DLD1 (cell line): ENCODE results near the gene PARP1.
"Not testable (repeated sequence)": the region's sequence is repeated elsewhere in the genome, so short reads cannot be mapped to it uniquely, and the experiment has no call there.

Experiments
- in situ Hi-C: cut with HindIII; loops from 2 replicates; pipeline ENCODE4 v1.10.0; 2017; ENCODE audit warnings: low sequenced_read_pairs

The PARP1 gene

DNA sequence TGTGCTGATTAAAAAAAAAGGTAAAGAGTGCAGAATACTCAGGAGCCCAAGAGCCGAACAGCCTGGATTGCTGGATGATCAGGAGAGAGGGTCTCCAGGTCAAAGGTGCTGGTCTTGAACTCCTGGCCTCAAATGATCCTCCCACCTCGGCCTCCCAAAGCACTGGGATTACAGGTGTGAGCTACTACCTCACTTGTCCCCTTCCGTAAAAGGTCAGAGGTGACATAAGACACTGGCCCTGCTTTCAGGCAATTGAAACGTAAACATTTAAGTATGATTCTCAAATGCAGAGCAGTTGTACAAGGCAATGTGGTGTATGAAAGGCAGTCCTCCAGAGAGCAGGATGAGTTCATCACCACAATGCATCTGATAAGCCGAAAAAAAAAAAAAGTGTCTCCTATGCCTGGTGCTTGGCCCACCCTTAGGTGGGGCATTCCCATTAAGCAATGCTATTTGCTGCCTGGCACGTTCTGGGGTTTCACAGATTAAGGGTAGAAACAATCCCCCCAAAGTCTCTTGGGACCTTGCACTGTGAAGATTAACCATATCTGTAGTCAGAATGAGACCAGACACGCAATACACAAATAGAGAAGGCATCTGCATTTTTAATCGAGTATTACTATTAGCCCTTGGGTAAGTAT lies 47.7 kb downstream of the PARP1 start:
- in situ Hi-C loops, result loop anchor here (10.0 kb wide), 1 partner anchor 45 kb away; no protein-coding TSS in a partner anchor

DNA sequence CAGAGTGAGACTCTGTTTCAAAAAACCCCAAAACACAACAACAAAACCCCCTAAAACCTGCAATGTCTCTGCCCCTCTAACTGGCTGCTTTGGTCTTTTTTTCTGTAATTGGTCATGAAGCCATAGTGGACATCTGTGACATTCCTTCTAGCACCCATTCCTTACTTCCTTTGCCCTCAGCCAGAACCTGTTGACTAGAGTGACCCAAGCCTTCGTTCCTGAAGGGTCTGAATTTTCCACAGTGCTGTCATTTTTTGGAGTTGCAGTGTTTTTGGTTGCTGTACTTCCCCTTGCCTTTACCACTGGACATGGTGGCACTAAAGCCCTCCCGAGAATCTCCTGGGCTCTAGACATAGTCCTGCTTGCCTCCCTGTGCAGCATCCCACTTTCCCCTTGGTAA lies 50.5 kb downstream of the PARP1 start:
- in situ Hi-C loops, result no loop called here

DNA sequence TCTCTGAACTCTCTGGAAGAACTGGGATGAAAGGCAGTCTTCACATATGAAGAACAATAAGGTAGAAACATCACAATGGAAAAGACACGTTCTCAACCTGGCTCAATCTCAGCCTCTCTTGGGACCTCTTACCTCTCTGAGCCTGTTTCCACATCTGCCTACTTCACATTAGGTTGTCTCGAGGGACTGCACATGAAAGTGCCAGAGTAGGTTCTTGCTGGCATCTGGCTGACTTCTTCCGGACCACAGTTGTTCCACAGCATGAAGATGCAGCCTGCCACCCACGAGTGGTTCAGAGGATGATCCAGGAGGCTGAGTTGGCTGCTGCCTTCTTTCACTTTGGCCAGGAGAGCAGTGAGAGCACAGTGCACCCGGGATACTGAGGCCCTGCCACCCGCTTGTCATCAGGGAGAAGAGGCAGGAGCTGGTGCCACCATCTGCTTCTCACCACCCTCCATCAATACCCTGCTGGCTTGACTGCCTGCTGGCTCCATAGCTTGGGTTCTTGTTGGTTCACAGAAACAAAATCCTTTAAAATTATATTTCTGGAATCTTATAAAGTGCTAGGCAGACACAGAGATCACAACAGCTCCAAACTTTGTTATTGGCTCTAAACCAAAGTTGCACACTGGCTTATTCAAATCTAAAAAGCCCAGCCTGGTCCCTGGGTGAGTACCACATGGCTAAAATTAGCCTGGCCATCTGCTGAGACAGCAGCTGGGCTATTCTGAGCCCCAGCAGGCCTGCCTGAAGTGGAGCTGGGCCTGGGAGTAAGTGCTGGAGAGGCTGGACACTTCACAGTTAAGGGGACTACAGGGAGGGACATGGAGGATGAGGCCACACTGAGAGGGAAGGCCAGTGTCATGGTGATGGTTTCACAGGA lies 52.0 kb downstream of the PARP1 start:
- in situ Hi-C loops, result no loop called here

DNA sequence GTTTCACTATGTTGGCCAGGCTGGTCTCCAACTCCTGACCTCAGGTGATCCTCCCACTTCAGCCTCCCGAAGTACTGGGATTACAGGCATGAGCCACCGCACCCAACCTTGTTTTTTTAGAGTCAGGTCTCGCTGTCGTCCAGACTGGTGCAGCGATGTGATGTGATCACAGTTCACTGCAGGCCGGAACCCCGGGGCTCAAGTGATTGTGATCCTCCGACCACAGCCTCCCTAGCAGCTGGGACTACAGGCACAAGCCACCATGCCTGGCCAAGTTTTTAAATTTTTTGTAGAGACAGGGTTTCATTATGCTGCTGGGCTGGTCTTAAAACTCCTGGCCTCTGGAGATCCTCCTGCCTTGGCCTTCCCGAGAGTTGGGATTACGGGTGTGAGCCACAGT lies 52.9 kb downstream of the PARP1 start:
- in situ Hi-C loops, result no loop called here

DNA sequence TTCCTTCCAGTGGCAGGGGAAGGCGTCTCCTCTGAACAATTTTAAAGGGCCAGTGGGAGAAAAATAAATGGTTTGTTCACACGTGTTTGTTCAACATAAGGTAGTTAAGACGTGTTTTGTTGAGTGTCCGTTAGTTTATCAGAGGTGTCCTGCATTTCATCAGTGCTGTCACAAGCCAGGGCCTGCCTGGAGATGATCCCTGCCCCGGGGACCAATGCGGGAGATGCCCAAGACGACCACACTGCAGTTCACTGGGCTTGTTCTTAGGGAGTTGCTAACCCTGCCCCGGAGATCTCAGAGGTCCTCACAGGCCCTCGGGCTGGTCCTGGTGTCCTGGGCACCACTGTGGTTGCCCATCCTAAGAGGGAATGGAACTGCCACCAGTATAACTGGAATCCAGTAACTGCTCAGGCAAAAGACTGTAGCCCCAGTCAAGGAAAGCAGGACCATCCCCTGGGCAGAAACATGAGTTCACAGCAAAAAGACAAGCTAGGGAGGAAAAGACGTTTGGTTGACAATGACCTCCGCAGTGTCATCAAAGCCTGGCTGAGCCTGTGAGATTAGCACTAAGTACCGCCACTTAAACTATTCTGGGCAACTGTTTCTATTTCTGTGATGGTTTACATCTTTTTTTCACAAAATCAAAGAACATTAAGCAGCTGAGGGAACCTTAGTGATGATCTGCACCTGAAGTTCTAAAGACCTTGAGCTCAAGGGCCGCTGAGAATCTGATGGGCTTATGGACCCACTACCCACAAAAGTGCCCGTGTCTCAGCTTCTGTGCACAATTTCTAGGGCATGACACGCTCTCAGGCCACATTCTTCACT lies 54.0 kb downstream of the PARP1 start:
- in situ Hi-C loops, result no loop called here

DNA sequence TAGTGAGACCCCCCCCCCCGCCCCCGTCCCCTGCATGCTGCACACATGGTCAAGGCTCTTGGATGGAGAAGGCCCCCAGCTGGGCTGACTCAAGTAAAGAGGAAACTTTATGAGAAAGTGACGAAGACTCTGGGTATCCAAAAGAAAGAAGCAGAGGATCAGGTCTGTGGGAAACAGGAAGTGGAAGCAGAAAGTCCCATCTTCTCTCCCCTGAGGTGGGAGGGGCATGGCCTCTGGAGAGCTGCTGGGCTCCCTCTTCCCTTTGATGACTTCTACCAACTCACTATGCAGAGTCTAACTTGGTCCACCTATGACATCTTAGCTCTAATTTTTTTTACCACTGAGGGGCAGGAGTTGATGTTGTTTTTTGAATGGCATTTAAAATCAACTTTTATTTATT lies 56.2 kb downstream of the PARP1 start:
- in situ Hi-C loops, result no loop called here

DNA sequence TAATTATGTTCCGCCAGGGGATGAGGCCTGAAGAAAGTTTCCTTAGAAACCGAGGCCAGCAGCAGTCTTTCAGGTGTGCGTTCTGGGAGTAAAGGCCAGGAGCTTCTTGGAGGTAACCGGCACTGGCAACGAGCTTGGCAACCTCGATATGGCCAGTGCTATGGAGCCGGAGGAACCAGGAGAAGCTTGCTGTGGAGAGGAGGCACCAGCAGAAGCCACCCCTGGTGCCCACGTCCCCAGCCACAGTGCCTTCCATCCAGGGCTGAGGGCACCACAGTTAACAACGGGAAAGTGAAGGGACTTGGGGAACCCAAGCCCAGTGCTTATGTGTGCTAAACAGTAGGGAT lies 57.4 kb downstream of the PARP1 start:
- in situ Hi-C loops, result no loop called here

DNA sequence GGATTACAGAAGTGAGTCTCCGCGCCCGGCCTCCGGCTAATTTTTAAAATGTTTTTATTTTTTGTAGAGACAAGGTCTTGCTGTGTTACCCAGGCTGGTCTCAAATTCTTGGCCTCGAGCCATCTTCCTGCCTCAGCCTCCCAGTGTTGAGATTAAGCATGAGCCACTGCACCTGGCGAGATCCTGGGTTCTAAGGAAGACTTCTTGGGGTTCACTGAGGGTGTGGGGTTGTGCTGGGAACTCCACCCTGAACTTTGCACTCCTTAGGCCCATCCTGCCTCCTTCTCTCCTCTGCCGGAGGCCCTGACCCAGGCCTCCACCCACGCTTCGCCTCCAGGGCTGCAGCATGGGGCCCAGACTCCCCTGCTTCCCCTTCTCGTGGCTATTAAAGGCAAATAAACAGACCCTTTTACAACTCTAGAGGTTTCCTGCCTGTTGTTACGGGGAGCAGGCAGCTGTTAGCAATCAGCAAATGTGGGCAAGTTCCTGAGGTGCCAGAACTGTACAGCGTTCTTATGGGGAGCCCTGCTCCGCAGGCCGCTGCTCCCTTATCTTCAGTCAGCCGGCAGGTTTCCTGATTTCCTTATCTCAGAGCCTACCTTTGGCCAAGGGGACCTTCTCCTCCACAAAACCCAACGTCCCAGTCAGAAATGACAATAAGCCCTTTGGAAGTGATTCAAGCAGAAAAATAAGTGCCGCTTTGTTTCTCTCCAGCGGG lies 57.9 kb downstream of the PARP1 start:
- in situ Hi-C loops, result no loop called here

DNA sequence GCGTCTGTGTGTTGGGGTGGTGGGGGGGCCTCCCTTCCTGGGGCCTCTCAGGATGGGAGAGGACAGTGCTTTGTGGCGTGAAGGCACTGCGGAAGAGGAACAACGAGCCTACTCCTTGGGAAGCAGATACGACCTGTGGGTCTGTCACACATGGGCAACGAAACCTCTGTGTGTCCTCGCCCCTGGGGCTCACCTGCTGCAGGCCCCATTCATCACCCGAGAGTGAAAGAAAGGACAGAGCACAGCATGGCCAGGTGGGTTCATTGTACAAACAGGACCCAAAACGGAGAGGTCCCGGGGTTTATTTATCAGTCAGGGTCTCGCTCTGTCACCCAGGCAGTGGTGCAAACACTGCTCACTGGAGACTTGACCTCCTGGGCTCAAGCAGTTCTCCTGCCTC lies 58.8 kb downstream of the PARP1 start:
- in situ Hi-C loops, result no loop called here

DNA sequence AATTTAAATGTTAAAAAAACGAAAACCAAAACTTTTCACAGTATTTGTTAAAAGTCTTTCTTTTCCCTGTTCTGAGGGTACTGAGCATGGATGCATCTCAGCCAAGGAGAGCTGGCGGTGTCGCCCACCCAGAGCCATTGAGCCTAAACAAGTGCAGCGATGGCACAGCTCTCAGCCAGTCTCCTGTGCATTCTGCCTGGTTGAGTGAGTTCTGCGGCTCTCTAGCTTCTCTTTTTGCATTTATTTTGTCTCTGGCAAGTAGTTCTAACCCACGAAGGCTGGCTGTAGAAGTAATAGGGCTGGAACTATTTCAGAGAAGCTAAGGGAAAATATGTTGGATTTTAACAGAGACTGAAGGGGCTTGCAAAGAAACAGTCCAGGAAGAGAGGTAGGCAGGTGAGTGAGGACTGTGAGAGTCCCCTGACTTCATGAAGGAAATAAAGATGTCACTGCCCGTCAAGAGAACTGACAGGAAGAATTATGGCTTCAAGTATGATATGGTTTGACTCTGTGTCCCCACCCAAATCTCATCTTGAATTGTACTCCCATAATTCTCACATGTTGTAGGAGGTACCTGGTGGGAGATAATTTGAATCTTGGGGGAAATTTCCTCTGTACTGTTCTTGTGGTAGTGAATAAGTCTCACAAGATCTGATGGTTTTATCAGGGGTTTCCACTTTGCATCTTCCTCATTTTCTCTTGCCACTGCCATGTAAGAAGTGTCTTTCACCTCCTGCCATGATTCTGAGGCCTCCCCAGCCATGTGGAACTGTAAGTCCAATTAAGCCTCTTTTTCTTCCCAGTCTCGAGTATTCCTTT lies 63.2 kb downstream of the PARP1 start:
- in situ Hi-C loops, result no loop called here

DNA sequence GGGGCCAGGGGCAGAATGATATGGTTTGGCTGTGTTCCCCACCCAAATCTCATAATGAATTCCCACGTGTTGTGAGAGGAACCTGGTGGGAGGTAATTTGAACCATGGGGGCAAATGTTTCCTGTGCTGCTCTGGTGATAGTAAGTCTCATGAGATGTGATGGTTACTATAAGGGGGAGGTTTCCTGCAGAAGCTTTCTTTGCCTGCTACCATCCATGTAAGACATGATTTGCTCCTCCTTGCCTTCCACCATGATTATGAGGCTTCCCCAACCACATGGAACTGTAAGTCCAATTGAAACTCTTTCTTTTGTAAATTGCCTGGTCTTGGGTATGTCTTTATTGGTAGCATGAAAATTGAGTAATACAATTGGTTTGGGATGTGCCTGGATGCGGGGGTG lies 65.2 kb downstream of the PARP1 start:
- in situ Hi-C loops, result no loop called here

DNA sequence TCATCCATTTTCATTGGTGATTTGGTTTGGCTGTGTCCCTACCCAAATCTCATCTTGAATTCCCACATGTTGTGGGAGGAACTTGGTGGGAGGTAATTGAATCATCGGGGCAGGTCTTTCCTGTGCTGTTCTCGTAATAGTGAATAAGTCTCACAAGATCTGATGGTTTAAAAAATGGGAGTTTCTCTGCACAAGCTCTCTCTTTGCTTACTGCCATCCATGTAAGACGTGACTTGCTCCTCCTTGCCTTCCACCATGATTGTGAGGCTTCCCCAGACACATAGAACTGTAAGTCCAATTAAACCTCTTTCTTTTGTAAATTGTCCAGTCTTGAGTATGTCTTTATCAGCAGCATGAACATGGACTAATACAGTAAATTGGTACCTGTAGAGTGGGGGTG lies 67.8 kb downstream of the PARP1 start:
- in situ Hi-C loops, result not testable (repeated sequence)

DNA sequence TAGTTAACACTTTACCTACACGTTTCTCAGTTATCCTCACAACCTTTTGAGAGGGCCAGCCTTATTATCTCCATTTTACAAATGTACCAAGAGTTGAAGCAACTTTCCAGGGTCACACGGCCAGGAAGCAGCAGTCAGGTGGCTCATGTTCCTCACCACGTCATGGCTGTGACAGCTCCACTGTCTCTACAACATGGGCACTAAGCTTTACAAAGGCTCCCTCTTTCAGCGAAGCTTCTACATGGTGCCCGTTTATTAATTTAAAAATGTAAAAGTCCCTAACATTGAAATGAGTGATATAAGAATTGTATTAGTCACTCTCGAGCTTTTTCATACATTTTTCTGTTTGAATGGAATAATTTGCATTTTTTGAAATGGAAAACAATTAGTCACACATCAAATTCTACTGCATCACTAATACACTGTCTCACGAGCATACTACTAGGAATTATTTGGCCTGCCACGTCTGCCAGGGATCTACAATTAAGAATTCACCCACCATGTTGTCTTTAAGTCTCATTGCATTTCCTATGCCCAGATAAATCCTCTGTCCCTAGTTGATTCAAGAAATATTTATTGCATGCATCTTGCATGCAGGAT lies 70.5 kb downstream of the PARP1 start:
- in situ Hi-C loops, result no loop called here

DNA sequence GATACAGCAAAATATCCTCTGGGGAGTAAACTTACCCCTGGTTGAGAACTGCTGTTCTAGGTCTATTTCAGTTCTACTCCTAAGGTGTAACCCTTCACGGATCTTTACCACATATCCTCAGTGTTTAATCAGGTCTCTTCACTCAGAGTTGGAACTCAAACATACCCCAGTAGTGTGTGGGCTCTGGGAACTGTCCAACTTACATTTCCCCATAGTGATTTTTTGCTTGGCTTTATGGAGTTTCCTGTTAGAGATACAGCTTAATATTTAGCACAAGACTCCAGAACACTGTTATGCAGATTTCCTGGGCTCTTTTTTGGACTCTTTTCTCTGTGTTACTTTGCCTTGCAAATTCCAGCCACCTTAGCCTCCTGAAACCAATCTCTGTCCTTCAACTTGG lies 72.2 kb downstream of the PARP1 start:
- in situ Hi-C loops, result no loop called here

DNA sequence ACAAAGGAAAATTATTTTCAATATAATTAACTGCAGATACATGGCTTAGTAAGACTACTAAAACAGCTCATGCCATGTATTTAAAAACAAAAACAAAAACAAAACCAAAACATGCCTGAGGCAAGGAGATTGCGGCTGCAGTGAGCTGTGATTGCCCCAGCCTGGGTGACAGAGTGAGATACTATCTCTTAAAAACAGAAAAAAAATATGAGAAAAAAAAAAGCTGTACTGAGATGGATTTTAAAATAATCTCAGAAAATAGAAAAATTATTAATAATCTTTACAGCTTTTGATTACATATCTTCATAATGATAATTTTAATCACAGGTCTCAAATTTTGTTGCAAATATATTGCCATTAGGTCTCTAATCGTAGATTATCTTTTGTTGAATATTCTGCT lies 74.9 kb downstream of the PARP1 start:
- in situ Hi-C loops, result no loop called here

DNA sequence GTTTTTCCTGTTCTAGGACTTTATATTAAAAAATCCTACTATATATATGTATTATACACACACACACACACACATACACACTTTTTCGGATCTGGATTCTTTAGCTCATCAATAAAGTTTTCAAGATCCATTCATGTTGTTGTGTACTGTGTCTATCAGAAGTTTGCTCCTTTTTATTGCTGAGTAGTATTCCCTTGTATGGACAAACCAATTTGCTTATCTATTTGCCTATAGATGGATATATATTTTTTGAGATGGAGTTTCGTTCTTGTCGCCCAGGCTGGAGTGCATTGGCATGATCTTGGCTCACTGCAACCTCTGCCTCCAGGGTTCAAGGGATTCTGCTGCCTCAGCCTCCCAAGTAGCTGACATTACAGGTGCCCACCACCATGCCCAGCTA lies 78.7 kb downstream of the PARP1 start:
- in situ Hi-C loops, result no loop called here

DNA sequence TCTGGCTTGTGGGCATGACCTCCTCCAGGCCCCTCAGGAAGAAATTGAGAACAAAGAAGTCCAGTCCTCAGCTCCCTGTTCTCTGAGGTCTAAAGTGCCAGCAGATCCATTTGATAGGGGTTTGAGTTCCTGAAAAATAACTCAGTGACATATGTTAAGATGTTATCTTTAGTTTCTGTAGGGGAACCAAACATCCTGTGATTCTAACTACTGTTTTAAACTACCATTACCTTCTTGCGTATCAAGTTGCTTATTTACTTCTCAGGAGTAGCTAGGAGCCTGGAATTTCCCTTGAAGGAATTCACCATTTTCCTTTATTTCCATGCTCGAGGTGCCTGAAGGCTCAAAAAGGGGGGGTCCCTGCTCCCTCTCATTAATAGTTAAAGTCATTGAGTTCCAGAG lies 80.1 kb downstream of the PARP1 start:
- in situ Hi-C loops, result no loop called here

DNA sequence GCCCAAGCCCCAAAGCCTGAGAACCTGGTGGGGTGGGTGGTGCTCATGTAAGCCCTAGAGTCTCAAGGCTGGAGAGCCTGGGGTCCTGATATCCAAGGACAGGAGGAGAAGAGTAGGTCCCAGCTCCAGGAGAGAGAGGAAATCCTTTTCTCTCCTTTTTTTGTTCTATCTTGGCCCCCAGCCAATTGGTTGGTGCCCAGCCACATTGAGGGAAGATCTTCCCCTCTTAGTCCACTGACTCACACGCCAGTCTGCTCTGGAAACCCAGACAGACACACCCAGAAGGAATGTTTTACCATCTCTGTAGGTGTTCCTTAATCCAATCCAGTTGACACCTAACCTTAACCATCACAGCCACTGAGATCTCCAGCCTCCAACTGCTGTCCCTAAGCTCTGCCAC lies 82.7 kb downstream of the PARP1 start:
- in situ Hi-C loops, result no loop called here

DNA sequence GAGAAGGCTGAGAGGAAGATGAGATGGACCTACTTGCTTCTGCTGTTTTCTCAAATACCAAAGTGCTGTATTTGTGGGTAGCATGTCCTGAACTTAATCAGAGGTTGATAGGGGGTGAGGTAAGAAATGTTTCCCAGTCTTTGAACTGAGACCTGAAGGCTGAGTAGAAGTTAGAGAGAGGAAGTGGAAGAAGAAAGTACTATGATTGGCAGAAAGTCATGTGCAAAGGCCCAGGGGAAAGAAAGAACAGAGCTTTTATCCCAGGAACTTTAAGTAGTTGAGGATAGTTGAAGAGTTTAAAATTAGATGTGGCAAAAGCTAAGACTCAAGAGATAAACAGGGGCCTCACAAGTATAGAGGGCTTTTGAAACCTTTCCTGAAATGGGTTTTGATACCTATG lies 83.4 kb downstream of the PARP1 start:
- in situ Hi-C loops, result no loop called here

DNA sequence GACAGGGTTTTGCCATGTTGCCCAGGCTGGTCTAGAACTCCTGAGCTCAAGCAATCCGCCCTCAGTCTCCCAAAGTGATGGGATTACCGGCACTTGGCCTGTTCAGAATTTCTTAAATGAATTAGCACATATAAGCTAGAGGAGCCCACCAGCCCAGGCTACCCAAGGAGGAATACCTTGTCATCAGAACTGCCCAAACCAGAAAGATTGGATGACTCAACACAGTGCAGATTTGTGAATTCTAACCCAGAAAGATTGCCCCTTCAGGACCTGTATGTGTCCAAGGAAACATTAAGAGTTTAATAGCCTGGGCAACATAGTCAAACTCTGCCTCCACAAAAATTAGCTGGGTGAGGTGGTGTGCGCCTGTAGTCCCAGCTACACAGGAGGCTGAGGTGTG lies 84.9 kb downstream of the PARP1 start:
- in situ Hi-C loops, result no loop called here
